Naive B cell (primary cell): Measurements from ENCODE around the gene MAPKAPK3. TPM values are rescaled to one million over a fixed set of nuclear protein-coding genes. Genes with fewer than 3 reads are reported as not detected.
A peak's percentile ranks its signal among the peaks of the same experiment; 100 is the strongest.

ENCODE experiments used
- ATAC-seq, 2 donors: fragments of 150-1000 bp; cut with Tn5 transposase; 2 replicates each; pipeline ENCODE4 v1.10.0; 2021; ENCODE audit warnings: low read depth in 2 of 2, mild to moderate bottlenecking in 2 of 2, moderate library complexity in 2 of 2
- DNase-seq: peaks from one replicate; pipeline ENCODE4 v3.0.0; 2022
- H3K27ac Mint-ChIP-seq, 6 donors: one replicate each; pipeline ENCODE4 v1.8.0; 2020 to 2022; ENCODE audit warnings: mild to moderate bottlenecking in 6 of 6, mixed read lengths in 6 of 6, moderate library complexity in 5 of 6, inconsistent platforms in 2 of 6
- H3K27me3 Mint-ChIP-seq, 3 donors: one replicate each; pipeline ENCODE4 v1.8.0; 2021 to 2022; ENCODE audit warnings: mixed read lengths in 3 of 3, mild to moderate bottlenecking in 1 of 3
- H3K36me3 Mint-ChIP-seq, 2 donors: one replicate each; pipeline ENCODE4 v1.8.0; 2020 to 2022; ENCODE audit warnings: mixed read lengths in 2 of 2, inconsistent platforms in 1 of 2, mild to moderate bottlenecking in 1 of 2
- H3K4me1 Mint-ChIP-seq, 3 donors: one replicate each; pipeline ENCODE4 v1.8.0; 2020 to 2022; ENCODE audit warnings: mixed read lengths in 3 of 3, inconsistent platforms in 1 of 3, mild to moderate bottlenecking in 1 of 3, moderate library complexity in 1 of 3
- H3K4me3 Mint-ChIP-seq, 8 donors: one replicate each; pipeline ENCODE4 v1.8.0; 2020 to 2022; ENCODE audit warnings: mild to moderate bottlenecking in 8 of 8, mixed read lengths in 8 of 8, moderate library complexity in 8 of 8, inconsistent platforms in 2 of 8
- H3K9me3 Mint-ChIP-seq, 7 donors: one replicate each; pipeline ENCODE4 v1.8.0; 2020 to 2022; ENCODE audit warnings: mixed read lengths in 7 of 7, mild to moderate bottlenecking in 5 of 7, inconsistent platforms in 2 of 7, moderate library complexity in 1 of 7
- polyA plus RNA-seq, 6 donors: library from polyadenylated mRNA; unstranded; fragments of 300-500 nt; fragmentation: Illumina TruSeq; gene quantifications; one replicate each; pipeline ENCODE4 v1.2.3, GENCODE V29; 2021; ENCODE audit warnings: low read depth in 6 of 6

MAPKAPK3 gene
- polyA plus RNA-seq, 6 donors from 2014 or later: 14.6 to 26.8 (median 19.3) TPM

DNA sequence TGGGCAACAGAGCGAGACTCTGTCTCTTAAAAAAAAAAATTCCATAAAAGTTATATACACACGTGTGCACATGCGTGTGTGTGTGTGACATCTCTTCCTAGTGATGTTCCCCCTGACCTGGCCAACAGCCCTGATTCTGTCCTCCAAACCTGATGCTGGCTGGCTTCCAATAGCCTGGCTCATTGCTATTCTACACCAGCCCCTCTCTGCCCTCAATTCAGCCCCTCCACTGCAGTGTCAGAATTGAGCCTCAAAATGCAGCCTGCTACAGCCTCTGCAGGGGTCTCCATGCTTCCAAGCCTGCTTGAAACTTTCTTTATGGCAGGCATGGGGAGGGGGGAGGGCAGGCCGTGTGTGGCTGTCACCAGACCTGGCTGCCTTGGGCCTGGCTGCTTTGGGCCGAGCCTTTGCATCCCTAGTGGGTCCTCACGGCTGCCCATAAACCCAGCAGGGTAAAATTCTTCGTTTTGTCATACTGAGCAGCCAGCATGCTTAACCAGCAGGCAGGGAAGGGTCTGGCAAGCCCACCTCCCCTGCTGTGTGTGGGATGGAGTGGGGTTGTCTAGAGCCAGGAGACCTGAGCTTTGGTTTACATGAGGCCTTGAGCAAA is 35.1 kb downstream of the MAPKAPK3 start:
- no peaks in the 10 kb centered on the region for H3K36me3 Mint-ChIP-seq
- H3K27ac Mint-ChIP-seq: no peak overlapping the region
- no peak overlapping the region for H3K4me3 Mint-ChIP-seq

DNA sequence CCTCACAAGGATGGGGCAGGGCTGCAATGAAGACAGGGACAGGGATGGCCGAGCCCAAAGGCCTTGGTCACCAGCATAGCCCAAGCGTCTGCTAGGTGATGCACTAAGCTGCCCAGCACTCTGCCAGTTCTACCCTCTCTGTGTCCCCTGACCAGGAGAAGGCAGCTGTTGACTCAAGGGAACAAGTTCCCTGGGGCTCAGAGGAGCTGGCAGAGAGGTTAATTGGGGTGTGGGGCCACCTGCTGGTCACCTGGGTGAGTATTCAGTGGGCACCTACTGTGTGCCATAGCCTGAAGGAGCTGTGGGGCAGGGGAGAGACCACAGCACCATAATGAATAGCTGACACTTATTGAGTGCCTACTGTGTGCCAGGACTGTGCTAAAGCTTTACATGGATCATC is 35.8 kb downstream of the MAPKAPK3 start:
- no peak overlapping the region for H3K4me3 Mint-ChIP-seq
- H3K9me3 Mint-ChIP-seq: no peaks in the 10 kb centered on the region
- peak overlapping the region in 1 of 6 donors; percentile 34 for H3K27ac Mint-ChIP-seq
- H3K36me3 Mint-ChIP-seq: no peaks in the 10 kb centered on the region
- ATAC-seq (peak; percentile 48 to 70), DNase-seq (peak; percentile 36)
- peaks cover 0 to 5% (median 0%) of the 10 kb centered on the region in 3 donors for H3K27me3 Mint-ChIP-seq
- no peaks in the 10 kb centered on the region for H3K4me1 Mint-ChIP-seq

More for the DNA sequence above, 35.1 kb downstream of the MAPKAPK3 start:
- ATAC-seq: no peak
- no peaks in the 10 kb centered on the region for H3K9me3 Mint-ChIP-seq
- H3K4me1 Mint-ChIP-seq: no peaks in the 10 kb centered on the region
- DNase-seq: no peak
- peaks cover 0 to 5% (median 0%) of the 10 kb centered on the region in 3 donors for H3K27me3 Mint-ChIP-seq

DNA sequence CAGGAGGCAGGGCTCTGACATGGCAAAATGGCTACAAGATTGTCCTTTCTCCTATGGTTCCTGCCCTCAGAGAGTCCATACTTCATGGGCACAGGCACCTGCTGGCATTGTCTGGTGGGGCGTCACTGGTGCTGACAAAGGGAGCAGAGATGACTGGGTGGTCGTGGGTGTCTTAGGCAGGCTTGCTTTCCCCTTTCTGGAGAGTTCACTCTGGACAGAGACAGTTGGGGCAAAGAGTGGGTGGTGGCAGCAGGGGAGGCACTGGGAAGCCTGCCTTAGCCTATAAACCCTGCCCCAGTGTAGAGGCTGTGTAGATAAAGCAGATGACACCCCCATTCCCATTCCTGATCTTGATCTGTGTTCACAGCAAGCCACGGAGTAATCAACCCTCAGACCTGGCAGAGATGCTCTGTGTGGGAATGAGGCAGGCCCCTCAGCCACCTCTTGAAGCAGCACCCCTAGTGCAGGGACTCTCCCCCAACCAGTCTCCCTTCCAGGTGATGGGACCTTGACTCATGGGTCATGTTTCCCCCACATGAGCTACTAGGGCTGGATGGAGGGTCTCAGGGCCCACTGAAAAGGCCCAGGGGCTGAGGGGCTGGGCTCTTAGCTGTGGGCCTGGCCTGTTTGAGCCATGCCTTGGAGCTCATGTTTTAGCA is 37.1 kb downstream of the MAPKAPK3 start:
- DNase-seq: no peak

DNA sequence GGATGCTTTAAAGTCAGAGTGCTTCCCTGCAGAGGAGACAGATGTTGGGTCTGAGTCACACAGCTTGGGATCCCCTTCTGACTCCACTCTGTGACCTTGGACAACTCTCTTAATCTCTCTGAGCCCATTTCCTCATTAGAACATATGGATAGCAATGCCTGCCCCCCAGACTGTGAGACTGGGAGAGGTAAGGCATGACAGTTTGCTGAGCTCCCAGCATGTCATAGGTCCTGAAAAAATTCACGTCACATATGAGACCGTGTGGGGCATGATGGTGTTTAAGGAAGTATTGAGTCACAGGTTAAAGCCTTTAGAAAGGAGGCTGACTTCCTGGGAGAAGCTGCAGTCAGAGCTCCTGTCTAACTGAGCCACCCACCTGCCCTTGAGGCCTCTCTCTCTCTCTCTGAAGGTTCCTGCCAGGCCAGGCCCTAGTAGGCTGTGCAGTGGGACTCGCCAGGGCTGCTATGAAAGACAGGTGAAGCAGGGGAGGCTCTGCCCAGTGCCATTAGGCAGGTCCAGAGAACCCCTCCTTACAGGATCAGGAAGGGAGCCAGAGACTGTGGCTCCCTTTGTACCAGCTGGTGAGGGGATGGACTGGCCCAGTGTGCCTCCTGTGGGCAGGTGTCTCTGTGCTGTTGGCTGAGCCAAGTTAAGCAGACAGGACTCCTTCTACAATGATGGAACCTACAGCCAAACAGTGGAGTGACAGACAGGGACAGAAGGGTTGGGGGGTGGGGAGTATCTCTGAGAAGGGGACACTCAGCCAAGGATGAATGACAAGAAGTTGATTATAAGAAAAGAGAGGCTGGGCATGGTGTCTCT is 38.3 kb downstream of the MAPKAPK3 start:
- Mint-ChIP-seq H3K4me3 (no peak overlapping the region), H3K27ac (peak overlapping the region in 3 of 6 donors; percentile 52 to 88 (median 59)), H3K27me3 (peaks cover 0 to 5% (median 0%) of the 10 kb centered on the region in 3 donors), H3K9me3 (no peaks in the 10 kb centered on the region), H3K4me1 (no peaks in the 10 kb centered on the region), H3K36me3 (no peaks in the 10 kb centered on the region)
- no peak for ATAC-seq
- no peak for DNase-seq

More for the DNA sequence above, 37.1 kb downstream of the MAPKAPK3 start:
- no peak for ATAC-seq
- H3K4me3 Mint-ChIP-seq: no peak overlapping the region
- peak overlapping the region in 1 of 6 donors; percentile 55 for H3K27ac Mint-ChIP-seq
- no peaks in the 10 kb centered on the region for H3K4me1 Mint-ChIP-seq
- H3K27me3 Mint-ChIP-seq: peaks cover 0 to 5% (median 0%) of the 10 kb centered on the region in 3 donors
- H3K36me3 Mint-ChIP-seq: no peaks in the 10 kb centered on the region
- H3K9me3 Mint-ChIP-seq: no peaks in the 10 kb centered on the region

DNA sequence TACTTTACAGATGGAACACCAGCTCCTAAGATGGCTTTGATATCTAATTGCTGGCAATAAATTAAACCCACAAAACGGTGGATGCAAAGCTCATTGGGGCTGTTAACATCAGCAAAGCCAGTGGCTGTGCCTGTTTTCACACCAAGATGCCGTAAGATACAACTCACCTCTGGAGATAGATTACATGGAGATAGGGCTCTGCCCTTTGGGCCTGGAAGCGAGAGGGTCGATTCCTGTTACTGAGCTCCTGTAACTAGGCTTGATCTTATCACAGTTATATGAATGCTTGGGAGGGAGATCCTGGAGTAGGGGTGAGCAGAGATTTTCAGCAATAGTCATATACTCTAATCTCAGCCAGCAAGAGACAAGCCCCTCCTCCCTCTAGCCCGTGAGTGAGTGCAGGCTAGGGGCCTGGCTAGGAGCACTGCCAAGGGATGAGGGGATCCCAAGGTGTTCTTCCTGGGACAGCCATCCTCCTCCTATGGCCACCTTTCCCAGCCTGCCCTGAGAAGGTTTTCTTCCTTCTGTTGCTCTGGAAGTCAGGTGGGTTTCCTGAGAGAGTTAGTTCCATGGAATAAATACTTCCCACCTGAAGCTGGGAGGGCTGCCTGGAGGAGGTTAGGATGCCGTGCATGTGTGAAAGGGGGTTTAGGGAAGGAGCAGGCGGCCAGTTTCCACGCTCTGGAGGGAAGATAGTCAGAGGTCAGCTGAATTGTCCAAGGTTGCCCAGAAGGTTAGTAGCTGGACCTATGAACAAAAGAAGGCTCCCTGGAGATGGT is 39.7 kb downstream of the MAPKAPK3 start:
- Mint-ChIP-seq H3K27me3 (peaks cover 0 to 5% (median 0%) of the 10 kb centered on the region in 3 donors), H3K4me3 (no peak overlapping the region), H3K4me1 (no peaks in the 10 kb centered on the region), H3K36me3 (no peaks in the 10 kb centered on the region), H3K9me3 (no peaks in the 10 kb centered on the region), H3K27ac (no peak overlapping the region)
- no peak for ATAC-seq
- no peak for DNase-seq

DNA sequence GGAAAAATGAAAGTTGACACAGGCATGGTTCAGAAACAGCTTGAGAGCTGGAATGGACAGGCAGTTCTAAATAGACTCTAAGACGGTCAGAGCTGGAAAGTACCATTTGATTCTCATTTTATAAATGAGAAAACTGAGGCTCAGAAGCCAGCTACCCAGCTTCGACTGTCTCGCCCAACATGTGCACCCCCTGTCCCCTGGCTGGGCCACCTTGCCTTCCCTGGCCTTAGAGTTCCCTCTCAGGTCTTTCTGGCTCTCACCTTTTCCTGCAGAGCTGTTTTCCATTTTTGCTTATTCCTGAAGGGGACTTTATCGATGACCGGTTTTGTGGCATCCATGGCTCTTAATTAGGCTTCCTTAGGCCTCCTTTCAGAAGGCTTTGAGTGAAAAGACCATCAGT is 40.5 kb downstream of the MAPKAPK3 start:
- ATAC-seq (no peak), DNase-seq (no peak)
- Mint-ChIP-seq H3K36me3 (no peaks in the 10 kb centered on the region), H3K27ac (peak overlapping the region in 1 of 6 donors; percentile 17), H3K27me3 (peaks cover 0 to 5% (median 0%) of the 10 kb centered on the region in 3 donors), H3K4me1 (no peaks in the 10 kb centered on the region), H3K4me3 (no peak overlapping the region), H3K9me3 (no peaks in the 10 kb centered on the region)

DNA sequence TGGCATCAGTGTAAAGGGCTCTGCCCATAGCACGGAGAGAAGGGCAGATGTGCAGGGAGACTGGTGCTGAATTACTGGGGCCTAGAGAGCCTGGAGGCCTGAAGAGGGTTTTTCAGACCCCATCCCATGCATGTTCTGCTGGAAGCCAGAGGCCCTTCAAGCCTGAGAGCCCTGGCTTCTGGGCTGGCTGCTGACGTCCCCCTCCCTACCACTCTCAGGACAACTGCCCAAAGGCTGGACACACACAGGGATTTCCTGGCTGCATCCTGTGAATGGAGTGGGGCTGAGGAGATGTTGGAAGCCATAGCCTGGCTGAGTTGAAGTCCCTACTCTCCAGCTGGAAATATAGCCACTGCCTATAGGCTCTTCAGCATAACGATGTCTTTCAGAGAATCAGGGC is 40.9 kb downstream of the MAPKAPK3 start:
- ATAC-seq (no peak), DNase-seq (no peak)
- Mint-ChIP-seq H3K36me3 (no peaks in the 10 kb centered on the region), H3K27ac (no peak overlapping the region), H3K4me1 (no peaks in the 10 kb centered on the region), H3K9me3 (no peaks in the 10 kb centered on the region), H3K4me3 (no peak overlapping the region), H3K27me3 (peaks cover 0 to 5% (median 0%) of the 10 kb centered on the region in 3 donors)

DNA sequence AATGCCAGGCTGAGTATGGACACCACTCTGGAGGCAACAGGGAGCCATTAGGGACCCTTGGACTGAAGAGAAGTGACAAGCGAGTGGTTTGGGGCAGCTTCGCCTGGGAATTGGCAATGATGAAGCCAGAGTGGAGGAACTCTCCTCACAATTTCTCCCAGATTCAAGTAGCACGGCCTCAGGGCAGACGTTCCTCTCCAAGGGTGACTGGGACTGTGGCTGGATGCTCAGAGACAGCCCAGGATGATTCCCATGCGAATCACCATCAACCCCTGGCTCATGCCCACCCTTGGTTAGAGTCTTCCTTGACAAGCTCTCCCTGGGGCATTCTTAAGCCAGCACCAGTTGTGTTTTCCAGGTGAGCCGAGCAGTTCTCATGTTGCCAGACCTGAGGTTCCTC is 41.5 kb downstream of the MAPKAPK3 start:
- ATAC-seq (no peak), DNase-seq (no peak)
- H3K9me3 Mint-ChIP-seq: no peaks in the 10 kb centered on the region
- H3K36me3 Mint-ChIP-seq: no peaks in the 10 kb centered on the region
- H3K4me3 Mint-ChIP-seq: no peak overlapping the region
- no peaks in the 10 kb centered on the region for H3K4me1 Mint-ChIP-seq
- H3K27me3 Mint-ChIP-seq: peaks cover 0 to 5% (median 0%) of the 10 kb centered on the region in 3 donors
- H3K27ac Mint-ChIP-seq: no peak overlapping the region

DNA sequence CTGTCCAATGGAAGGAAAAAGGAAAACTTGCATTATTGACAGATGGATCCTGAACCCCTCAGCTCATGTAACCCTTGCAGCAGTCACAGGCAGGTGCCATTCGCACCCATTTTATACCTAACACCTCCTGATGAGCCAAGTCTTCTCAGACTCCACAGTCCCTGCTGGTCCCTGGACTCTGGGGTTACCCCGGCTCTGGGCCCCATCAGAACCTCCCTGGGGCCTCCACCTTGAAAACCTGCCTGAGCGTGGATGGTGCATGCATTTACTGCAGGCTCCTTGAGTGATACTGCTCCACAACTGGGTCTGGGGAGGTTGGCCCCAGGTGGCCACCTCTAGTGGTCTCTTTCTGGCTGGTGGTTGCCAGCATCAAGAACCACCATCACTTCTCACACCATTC is 41.9 kb downstream of the MAPKAPK3 start:
- H3K4me1 Mint-ChIP-seq: no peaks in the 10 kb centered on the region
- H3K27me3 Mint-ChIP-seq: peaks cover 0 to 5% (median 0%) of the 10 kb centered on the region in 3 donors
- ATAC-seq (no peak), DNase-seq (no peak)
- H3K27ac Mint-ChIP-seq: no peak overlapping the region
- H3K36me3 Mint-ChIP-seq: no peaks in the 10 kb centered on the region
- H3K9me3 Mint-ChIP-seq: no peaks in the 10 kb centered on the region
- peak overlapping the region in 1 of 8 donors; percentile 70 for H3K4me3 Mint-ChIP-seq

DNA sequence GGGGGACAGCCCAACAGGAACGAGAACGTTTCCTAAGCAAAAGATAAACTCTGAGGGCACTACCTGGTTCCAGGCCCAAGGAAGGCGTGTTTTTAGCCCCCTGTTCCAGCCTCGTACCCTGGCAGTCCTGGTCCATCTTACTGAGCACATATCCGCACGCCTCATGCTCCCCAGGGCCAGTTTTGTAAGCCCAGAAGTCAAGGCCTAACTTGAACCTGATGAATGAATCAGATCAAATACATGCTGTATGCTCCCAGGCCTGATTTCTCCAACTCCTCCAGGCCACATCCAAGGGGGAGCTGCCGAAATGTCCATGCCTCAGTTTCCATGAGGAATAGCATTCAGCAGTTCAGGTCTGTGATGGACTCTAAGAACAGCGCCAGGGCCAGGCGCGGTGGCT is 43.4 kb downstream of the MAPKAPK3 start:
- H3K36me3 Mint-ChIP-seq: no peaks in the 10 kb centered on the region
- peaks cover 0 to 5% (median 0%) of the 10 kb centered on the region in 3 donors for H3K27me3 Mint-ChIP-seq
- ATAC-seq: no peak
- no peak overlapping the region for H3K4me3 Mint-ChIP-seq
- no peaks in the 10 kb centered on the region for H3K9me3 Mint-ChIP-seq
- H3K27ac Mint-ChIP-seq: no peak overlapping the region
- DNase-seq: no peak
- H3K4me1 Mint-ChIP-seq: peaks cover 0 to 4% (median 2%) of the 10 kb centered on the region in 3 donors

DNA sequence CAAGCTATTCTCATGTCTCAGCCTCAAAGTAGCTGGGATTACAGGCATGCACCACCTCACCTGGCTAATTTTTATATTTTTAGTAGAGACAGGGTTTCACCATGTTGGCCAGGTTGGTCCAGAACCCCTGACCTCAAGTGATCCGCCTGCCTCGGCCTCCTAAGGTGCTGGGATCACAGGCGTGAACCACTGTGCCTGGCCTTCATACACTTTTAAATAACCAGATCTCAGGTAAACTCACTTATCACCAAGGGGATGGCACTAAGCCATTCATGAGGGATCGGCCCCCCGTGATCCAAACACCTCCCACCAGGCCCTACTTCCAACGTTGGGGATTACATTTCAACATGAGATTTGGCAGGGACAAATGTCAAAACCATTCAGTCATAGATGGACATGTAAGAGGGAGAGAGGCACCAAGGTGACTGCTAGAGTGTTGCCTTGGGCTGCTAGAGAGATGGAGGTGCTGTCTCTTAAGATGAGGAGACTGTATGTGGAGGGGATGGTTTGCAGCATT is 44.4 kb downstream of the MAPKAPK3 start:
- Mint-ChIP-seq H3K4me3 (no peak overlapping the region), H3K4me1 (peaks cover 1 to 5% (median 4%) of the 10 kb centered on the region in 3 donors), H3K27ac (no peak overlapping the region), H3K27me3 (peaks cover 0 to 5% (median 0%) of the 10 kb centered on the region in 3 donors), H3K9me3 (no peaks in the 10 kb centered on the region), H3K36me3 (no peaks in the 10 kb centered on the region)
- no peak for DNase-seq
- ATAC-seq: no peak

DNA sequence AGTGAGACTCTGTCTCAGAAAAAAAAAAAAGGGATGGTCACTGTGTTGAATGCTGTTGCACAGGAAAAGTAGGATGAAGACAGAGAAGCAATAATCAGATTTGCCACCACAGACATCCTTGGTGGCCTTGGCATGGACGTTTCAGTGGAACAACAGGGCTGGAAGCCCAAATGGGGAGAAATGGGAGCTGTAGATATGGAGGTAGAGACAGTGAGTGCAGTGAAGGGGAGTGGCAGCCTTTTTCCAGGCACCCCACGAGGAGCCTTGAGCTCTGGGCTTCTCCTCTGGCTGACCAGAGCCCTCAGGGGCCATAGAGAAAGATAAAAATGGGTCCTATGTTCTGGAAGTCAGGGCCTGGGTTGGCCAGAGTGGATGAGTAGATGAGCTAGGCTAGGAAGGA is 45.5 kb downstream of the MAPKAPK3 start:
- ATAC-seq (no peak), DNase-seq (no peak)
- no peak overlapping the region for H3K4me3 Mint-ChIP-seq
- H3K9me3 Mint-ChIP-seq: no peaks in the 10 kb centered on the region
- H3K27me3 Mint-ChIP-seq: peaks cover 0 to 9% (median 5%) of the 10 kb centered on the region in 3 donors
- no peaks in the 10 kb centered on the region for H3K36me3 Mint-ChIP-seq
- H3K27ac Mint-ChIP-seq: peak overlapping the region in 1 of 6 donors; percentile 82
- peaks cover 1 to 5% (median 4%) of the 10 kb centered on the region in 3 donors for H3K4me1 Mint-ChIP-seq
